Islet of Langerhans (tissue), 1 donor: ENCODE measurements around the gene GTF3C5.
"Not testable (repeated sequence)": the region's sequence is repeated elsewhere in the genome, so short reads cannot be mapped to it uniquely, and the experiment has no call there.

Experiments
- FAIRE-seq: peaks from one replicate; lab custom pipeline; 2011; peaks lifted over from hg19 to GRCh38; lab: Jason Lieb, UNC

The GTF3C5 gene, protein sequence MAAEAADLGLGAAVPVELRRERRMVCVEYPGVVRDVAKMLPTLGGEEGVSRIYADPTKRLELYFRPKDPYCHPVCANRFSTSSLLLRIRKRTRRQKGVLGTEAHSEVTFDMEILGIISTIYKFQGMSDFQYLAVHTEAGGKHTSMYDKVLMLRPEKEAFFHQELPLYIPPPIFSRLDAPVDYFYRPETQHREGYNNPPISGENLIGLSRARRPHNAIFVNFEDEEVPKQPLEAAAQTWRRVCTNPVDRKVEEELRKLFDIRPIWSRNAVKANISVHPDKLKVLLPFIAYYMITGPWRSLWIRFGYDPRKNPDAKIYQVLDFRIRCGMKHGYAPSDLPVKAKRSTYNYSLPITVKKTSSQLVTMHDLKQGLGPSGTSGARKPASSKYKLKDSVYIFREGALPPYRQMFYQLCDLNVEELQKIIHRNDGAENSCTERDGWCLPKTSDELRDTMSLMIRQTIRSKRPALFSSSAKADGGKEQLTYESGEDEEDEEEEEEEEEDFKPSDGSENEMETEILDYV

DNA sequence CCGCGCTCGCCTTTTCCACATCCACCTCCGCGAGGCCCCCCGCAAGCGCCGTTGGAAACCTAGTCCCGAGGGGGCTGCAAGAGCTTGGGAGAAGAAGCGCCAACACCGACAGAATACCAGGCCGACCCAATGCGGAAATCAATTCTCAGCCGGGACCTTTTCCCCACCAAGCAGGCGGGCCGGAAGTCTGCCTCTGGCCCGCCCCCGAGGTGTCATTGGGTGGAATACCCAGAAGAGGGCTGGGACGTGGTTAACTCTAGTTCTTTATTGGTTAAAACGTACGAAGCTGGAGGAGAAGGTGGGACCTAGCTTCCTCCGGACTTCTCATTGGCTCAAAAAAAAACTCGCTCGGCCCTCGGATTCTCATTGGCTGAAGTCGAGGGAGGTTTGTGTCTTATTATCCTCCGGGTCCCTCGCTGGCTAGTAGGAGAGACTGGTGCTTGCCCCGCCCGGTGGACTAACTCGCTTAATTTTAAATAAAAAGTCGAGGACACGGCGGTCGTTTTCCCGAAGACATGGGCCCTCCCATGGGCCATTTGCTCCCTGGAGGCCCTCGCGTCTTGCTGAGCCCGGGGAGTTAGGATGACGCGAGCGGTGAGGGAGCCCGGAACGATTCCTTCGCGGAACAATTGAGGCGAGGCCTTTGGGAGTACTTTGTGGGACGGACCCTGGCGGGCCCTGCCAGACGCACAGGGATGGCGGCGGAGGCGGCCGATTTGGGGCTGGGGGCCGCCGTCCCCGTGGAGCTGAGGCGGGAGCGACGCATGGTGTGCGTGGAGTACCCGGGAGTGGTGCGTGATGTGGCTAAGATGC lies at the start of gene GTF3C5:
GTF3C5 (plus strand) TSS at position 681 of the 813 bp plus-strand sequence; CDS start at position 696, 15 bp downstream.
- peak; percentile 100 for FAIRE-seq

DNA sequence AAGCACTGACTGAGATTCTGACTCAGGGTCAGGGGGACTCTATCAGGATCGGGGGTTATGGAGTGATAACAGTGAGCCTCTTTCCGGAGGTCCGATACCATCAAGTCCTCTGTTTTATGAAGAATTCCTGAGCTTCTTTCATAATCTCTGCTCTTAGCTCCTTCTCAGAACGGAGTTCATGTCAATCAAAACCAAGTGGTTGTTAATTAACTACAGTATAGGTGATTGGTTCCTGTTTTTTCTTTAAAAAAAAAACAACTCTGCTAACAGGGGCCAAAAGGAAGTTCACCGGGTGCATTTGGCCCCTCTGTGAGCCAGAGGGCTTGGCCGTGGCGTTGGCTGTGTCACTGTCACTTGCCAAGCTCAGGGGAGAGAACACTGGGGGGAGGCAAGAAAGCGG lies 48.3 kb upstream of the GTF3C5 start:
- no peak for FAIRE-seq

DNA sequence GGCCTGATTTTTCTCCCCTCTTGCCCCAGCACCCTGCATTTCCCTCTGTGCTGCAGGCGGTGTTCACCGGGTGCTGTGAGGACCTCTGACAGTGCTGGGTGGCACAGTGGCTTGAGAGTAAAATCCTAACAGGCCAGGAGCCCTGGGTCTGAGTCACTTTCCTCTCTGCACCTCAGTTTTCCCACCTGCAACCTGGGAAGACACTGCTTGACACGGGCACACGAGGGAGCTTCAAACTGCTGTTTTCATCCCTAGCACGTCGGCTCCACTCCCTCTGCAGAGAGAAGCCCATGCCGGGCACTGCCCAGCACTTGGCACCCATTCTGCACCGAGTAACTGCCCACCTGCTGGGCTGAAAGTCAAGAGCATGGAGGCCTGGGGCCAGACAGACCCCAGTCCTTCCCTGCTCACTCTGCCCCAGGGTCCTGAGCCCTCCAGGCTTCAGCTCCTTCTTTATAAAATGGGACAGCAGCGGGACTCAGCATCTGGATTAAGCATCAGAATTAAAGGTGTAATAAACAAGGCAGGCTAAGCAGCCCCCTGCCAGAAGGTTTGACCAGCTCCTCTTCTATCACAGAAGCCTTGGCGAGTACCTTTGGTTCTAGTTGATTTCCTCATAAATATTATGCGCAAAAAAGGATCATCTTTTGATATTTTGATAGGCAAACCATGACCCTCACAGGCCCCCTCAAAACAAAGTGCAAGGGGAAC lies 47.2 kb upstream of the GTF3C5 start:
- FAIRE-seq: no peak

DNA sequence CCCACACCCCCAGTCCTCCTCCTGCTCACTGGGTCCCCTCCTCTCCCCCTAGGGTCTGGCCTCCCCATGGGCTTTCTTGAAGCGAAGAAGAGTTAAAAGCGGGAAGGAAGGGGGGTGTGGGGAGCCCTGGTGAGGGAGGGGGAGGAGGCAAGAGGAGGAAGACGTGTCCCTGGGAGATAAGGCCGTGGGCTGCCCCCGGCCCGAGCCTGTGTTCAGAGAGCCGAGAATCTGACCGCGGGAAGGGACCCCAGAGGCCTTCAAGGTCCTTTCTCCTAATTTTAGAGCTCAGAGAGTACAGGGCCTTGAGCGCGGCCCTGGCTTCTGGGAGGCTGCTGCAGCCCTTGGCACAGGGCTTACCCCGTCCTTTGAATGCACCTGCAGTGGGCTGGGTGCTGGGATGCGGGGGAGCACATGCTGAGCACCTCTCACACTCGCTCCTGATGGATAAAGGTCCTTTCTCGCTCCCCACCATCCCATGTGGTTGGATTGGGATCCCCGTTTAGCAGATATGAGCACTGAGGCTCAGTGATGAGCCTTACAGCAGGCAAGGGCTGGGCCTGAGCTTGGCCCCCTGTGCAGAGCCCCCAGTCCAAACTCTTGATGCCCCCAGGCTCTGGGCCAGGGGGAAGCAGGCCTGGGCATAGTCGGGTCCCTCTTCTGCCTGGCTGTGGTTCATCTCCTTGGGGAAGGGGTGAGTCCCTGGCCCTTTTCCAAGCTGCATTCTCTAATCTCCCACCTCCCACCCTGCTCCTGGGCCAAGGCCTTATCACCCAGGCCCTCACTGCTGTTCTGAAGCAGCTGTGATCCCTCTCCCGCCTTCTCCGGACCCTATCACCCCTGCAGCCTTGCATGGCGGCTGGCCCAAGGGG lies 46.4 kb upstream of the GTF3C5 start:
- no peak for FAIRE-seq

DNA sequence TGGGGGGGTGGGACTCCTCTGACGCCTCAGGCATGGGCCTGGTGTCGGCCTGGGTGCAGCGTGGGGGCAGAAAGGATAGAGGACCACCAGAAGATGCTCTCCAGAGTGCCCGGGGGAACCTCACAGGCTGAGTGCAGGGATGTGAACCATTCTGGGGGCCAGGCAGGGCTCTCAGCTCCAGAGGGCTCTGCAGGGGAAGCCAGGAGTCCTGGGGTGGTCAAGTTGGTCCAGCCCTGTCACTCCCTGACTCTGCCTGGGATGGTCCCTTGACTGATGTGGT lies 45.8 kb upstream of the GTF3C5 start:
- FAIRE-seq: no peak

DNA sequence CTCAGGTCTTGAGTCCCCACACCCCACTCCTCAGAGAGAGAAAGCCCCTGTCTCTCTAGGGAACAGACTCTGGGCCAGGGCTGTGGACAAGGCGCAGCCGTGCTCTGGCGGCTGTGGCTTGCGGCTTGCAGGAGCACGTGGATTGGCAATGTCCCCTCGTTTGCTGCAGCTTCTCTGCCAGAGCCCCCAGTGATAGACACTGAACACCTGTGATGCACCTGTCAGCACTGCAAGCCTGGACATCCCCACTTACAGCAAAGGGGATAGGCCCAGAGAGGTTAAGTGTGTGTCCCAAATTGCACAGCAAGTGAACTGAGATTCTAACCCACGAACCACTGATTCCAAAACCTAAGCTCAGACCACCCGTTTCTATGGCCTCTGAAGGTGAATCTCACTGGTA lies 45.3 kb upstream of the GTF3C5 start:
- no peak for FAIRE-seq

DNA sequence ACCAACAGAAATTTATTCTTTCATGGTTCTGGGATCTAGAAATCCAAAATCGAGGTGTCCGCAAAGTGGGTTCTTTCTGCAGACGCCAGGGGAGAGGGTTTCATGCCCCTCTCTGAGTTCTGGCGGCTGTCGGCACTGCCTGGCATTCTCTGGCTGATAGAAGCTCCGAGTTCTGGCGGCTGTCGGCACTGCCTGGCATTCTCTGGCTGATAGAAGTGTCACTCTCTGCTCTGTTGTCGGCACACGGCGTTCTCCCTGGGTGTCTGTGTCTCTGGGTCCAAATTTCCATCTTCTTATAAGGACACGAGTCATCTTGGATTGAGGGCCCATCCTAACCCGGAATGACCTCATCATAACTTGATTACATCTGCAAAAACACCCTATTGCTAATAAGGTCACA lies 44.7 kb upstream of the GTF3C5 start:
- FAIRE-seq: no peak

DNA sequence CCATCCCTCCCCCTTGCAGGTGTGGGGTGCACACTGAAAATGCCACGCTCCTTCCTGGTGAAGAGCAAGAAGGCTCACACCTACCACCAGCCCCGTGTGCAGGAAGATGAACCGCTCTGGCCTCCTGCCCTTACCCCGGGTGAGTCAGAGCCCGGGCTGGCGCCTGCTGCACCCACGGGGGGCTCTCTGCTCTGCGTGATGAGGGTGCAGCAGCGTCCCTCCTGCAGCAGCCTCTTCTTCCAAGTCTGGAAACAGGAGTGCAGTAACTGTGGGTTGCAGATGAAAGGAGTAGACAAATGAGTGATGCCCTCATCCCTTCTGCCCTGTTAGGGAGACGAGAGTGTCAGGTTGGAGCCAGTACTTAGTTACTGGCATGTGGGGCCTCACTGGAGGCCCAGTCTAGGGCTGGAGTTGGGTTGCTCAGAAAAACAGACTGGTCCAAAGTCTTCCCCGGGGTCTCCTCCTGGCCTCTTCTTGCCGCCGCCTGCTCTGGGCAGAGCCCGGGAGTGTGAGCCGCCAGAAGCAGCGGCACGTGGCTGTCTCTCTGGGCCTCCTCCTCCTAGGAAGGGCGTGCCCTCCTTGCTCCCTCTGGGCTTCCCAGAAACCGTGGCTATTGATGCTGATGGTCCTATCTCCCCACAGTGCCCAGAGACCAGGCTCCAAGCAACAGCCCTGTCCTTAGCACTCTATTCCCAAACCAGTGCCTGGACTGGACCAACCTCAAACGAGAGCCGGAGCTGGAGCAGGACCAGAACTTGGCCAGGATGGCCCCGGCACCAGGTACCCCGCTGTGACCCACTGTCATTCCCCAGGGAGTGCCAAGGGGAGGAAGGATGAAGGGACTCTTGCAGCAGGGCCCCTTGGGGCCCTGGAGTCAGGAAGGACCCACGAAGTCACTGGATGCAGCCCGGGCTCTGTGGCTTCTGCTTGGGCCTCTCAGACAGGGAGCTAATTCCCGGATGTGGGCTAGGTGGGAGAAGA lies 43.9 kb upstream of the GTF3C5 start:
- no peak for FAIRE-seq

DNA sequence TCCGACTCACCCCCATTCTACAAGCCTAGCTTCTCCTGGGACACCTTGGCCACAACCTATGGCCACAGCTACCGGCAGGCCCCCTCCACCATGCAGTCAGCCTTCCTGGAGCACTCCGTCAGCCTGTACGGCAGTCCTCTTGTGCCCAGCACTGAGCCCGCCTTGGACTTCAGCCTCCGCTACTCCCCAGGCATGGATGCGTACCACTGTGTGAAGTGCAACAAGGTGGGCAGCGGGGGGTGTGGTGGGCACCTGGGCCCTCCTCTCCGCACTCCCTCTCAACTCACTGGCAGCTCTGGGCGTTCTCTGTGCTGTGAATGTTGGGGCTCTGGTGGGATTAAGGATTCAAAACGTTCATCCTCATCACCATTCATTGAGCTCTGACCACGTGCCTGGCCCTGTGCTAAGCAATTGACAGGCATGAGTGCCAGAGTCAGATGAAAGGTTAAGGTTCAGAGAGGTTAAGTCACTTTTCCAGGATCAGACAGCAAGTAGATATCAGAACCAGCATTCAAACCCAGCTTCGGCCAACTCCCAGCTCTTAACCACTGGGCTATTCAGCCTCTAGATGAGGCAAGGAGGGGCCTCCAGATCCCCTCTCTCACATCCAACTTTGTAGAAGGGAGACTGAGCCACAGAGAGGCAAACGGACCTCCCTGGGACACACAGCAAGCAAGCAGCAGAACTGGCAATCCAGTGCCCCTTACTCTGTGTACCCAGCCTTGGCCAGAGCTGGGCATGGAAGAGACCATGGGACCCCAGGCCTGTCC lies 42.4 kb upstream of the GTF3C5 start:
- FAIRE-seq: no peak

DNA sequence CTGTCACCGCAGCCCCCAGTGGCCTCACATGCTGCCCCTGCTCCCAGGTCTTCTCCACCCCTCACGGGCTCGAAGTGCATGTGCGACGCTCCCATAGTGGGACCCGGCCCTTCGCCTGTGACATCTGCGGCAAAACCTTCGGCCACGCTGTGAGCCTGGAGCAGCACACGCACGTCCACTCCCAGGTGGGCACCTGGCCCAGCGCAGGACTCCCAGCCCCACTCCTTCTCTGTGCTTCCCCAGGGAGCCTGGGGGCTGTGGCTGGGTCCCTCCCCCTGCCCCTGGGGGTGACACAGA lies 41.8 kb upstream of the GTF3C5 start:
- FAIRE-seq: no peak

DNA sequence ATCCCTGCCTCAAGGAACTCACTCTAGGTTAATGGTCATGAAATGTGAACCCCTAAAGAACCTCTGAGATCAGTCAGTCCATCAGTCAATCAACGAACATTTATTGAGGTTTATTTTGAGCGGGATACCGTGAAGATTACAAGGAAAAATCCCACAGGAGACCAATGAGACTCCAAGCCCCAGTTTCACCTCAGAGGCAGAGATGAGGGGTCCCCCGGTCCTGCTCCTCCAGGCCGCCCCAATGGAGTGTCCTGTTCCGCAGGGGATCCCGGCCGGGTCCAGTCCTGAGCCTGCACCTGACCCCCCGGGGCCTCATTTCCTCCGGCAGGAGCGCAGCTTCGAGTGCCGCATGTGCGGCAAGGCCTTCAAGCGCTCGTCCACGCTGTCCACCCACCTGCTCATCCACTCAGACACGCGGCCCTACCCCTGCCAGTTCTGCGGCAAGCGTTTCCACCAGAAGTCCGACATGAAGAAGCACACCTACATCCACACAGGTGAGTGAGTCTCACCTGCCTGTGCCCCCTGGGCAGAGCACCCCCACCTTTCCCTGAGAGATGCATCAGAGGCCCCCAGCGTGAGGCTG lies 41.3 kb upstream of the GTF3C5 start:
- no peak for FAIRE-seq

DNA sequence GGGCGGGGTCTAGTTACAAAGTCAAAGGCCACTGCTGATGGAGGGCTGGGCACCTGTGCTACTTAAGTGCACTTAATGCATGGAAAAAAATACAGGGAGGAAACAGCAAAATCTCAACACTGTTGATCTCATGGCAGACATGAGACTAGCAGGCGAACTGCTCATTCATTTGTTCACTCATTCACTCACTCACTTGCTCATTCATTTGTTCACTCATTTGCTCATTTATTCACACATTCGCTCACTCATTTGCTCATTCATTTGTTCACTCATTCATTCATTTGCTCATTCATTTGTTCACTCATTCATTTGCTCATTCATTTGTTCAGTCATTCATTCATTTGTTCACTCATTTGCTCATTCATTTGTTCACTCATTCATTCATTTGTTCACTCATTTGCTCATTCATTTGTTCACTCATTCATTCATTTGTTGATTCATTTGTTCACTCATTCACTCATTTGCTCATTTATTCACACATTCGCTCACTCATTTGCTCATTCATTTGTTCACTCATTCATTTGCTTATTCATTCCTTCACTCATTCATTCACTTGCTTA lies 40.7 kb upstream of the GTF3C5 start:
- FAIRE-seq: not testable (repeated sequence)

DNA sequence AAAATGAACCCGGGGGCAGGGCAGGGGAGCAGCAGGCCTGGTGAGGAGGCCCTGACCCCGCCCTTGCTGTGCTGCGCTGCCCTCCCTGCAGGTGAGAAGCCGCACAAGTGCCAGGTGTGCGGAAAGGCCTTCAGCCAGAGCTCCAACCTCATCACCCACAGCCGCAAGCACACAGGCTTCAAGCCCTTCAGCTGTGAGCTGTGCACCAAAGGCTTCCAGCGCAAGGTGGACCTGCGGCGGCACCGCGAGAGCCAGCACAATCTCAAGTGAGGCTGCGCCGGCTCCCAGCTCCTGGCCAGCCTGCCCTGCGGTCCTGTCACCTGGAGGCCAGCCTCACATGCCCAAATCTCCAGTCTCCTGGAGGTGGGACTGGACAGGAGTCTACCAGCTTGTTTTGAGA lies 40.0 kb upstream of the GTF3C5 start:
- FAIRE-seq: no peak

DNA sequence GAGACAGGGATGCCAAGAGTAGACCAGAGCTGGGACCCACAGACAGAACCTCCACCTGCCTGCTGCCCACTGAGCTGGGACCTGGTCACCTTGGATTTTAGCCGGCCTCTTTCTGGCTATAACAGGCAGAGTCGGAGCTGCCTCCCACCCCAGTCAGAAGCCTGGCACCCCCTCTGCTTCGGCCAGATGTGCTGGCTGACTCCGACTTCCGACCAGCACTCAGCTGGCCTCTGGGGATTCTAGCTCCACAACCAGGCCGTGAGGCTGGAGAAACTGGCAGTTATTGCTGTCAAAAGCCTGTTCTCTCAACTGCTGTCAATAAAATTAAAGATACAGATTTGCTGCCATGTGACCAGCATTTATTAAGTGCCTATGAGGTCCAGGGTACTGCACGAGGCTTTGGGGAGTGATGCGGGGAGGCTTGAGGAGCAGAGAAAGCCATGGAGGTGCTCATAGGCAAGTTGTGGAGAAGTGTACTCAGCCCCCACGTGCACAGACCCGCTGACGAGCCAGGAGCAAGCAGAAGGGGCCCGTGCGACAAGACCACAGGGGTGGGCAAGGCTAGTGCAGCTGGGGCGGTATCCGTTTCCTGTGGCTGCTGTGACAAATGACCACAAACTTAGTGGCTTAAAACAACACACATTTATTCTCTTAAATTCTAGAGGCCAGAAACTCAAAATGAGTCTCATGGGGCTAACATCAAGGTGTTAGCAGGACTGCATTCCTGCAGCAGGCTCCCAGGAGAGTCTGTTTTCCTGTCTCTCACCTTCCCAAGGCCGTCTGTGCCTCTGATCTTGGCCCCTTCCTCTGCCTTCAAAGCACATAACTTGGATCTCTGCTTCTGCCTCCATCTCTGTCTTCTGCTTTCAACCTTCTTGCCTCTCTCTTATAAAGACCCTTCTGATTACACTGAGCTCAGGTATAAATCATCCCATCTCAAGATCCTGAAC lies 39.2 kb upstream of the GTF3C5 start:
- FAIRE-seq: no peak

DNA sequence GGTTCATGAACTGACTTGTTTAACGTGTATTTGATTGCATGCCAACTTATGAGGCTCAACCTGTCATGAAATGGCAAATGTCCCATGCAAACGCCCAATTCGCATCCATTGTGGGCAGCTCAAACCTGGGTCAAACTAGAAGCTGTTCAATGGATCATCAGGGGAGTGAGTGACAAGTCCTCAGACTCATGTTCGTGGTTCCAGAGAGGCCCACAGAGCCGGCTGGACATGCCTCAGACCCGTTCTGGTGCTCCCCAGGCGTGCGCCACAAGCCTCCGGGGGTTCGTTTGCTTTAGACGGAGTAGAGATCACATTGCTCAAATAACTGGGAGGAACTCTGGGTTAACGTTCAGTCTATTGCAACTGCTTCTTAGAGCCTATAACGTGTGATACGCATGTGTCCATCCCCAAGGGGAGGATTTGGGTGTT lies 37.3 kb upstream of the GTF3C5 start:
- no peak for FAIRE-seq

DNA sequence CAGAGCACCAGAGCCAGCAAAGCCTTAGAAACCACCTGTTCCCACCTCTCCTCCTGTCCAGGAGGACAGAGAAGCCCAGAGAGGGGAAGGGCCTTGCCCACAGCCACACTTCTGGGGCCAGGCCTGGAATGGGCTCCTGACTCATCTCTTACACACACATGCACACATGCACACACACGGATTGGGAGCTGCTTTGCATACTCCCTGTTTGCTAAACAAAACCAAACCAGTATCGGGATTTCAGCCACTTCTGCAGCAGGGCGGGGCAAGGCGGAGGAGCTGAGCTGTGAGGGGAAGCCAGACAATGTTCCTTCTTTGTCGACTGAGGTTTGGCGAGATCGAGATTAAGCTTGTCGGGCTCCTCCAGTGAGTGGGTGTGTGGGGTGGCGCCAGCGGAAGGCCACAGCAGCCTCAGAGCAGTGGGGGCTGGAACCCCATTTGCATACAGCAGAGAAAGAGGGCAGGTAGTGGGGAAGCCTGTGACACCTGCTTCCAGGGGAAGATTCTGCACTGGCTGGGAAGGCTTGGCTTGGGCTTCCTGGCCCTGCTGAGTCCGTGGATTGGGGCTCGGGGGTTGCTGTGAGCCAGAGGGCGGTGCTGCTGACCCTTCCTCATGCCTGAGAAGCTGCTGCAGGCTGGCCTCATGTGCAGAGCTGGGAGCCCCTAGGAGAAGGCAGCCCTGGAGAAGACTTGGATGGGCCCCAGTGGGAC lies 36.2 kb upstream of the GTF3C5 start:
- no peak for FAIRE-seq

DNA sequence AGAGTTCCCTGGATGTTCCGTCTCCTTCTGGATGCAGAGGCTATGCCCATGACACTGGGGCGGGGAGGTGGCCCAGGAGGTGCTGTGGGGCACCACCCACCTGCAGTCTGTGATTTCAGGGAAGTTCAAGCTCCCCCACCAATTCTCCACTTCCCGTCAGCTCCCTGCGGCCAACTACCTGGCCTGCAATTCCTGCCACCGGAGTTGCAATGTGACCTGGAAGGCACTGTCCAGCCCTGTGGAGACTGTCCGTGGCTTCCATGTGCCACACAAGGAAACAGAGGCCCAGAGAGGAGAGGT lies 35.7 kb upstream of the GTF3C5 start:
- FAIRE-seq: no peak

DNA sequence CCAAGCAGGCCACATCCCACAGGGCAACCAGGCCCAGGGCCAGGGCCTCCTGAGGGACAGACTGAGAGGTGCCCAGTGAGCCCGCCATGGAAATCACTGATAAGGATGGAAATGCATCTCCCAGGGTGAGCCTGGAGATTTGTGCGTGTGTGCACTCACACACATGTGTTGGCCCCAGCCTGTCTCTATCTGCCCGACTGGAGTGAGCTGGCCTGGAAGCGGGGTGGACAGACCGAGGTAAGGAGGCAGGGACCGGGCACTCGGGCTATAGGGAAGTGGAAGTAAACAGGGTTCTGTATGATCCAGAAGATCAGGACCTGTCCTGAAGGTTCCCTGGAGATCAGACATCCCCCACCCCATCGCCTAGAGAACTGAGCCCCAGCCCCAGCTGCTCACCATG lies 34.9 kb upstream of the GTF3C5 start:
- FAIRE-seq: no peak
